A549 (cell line): ENCODE results near the gene IGSF11. TPM values are rescaled to one million over a fixed set of nuclear protein-coding genes. Genes with fewer than 3 reads are reported as not detected.

Experiments used
- ATAC-seq, 2 experiments: fragments of 200-7000 bp in 1 of 2; fragments of >200 bp in 1 of 2; cut with Nextera tagmentation in 1 of 2; cut with Tn5 transposase in 1 of 2; 3 replicates each; pipeline versions ENCODE4 v1.8.0 to v1.9.1; 2018 to 2020; ENCODE audit warnings: mild to moderate bottlenecking in 1 of 2, moderate library complexity in 1 of 2
- CTCF ChIA-PET: fragments of 300-600 bp; sonication (Branson Sonifier 250); formaldehyde crosslinking; extraction: SDS; loops from one replicate; lab custom pipeline; 2021; ENCODE audit warnings: antibody characterized with exemption, inconsistent platforms; lab: Yijun Ruan, JAX
- POLR2A ChIA-PET: fragments of 350-600 bp; formaldehyde crosslinking; extraction: SDS; loops from one replicate; lab custom pipeline; 2021; ENCODE audit warnings: antibody characterized with exemption, inconsistent platforms; lab: Yijun Ruan, JAX
- DNase-seq, 2 experiments: peaks; one replicate each; pipeline versions ENCODE4 v3.0.0 to v3.0.0-alpha.2; 2011 to 2016; ENCODE audit warnings: low read depth in 1 of 2, low spot score in 1 of 2
- FAIRE-seq: peaks from 2 replicates; lab custom pipeline; 2011; peaks lifted over from hg19 to GRCh38; lab: Jason Lieb, UNC
- H3K27ac ChIP-seq, 2 experiments: fragments of >200 bp; sonication (Bioruptor Twin); formaldehyde crosslinking; 3 replicates each; pipeline ENCODE4 v1.5.1; 2016 to 2017
- H3K4me1 ChIP-seq: fragments of >200 bp; sonication (Bioruptor Twin); formaldehyde crosslinking; 3 replicates; pipeline ENCODE4 v1.6.1; 2016
- H3K4me2 ChIP-seq: fragments of >200 bp; sonication (Bioruptor Twin); formaldehyde crosslinking; 3 replicates; pipeline ENCODE4 v1.6.1; 2016
- H3K4me3 ChIP-seq: fragments of >200 bp; sonication (Bioruptor Twin); formaldehyde crosslinking; 3 replicates; pipeline ENCODE4 v1.5.1; 2016
- H3K9me3 ChIP-seq: fragments of >200 bp; sonication (Bioruptor Twin); formaldehyde crosslinking; 3 replicates; pipeline ENCODE4 v1.6.1; 2016
- CBX2 ChIP-seq: fragments of 200-600 bp; sonication (generic); IDR thresholded peaks from 2 replicates; pipeline ENCODE4 v1.6.1; 2016; ENCODE audit warnings: low read depth, mild to moderate bottlenecking, borderline replicate concordance
- CBX8 ChIP-seq: fragments of 200-600 bp; sonication (generic); IDR thresholded peaks from 2 replicates; pipeline ENCODE4 v1.6.1; 2016
- CEBPB ChIP-seq, 2 experiments: fragments of >200 bp in 1 of 2; sonication (Bioruptor Twin) in 1 of 2; formaldehyde crosslinking in 1 of 2; IDR thresholded peaks; 2 replicates each; pipeline ENCODE4 v1.6.1; 2012 to 2016
- CTCF ChIP-seq: fragments of >200 bp; sonication (Bioruptor Twin); formaldehyde crosslinking; IDR thresholded peaks from 3 replicates; pipeline ENCODE4 v1.5.1; 2016
- EHF ChIP-seq: fragments of 250-450 bp; sonication (Bioruptor Pico); IDR thresholded peaks from 2 replicates; pipeline ENCODE4 v1.5.0; 2020; ENCODE audit warnings: mild to moderate bottlenecking
- EHMT2 ChIP-seq: fragments of 200-600 bp; sonication (generic); IDR thresholded peaks from 2 replicates; pipeline ENCODE4 v1.6.1; 2016; ENCODE audit warnings: antibody characterized with exemption, low read depth, mild to moderate bottlenecking, moderate library complexity
- ELK1 ChIP-seq: fragments of 150-350 bp; IDR thresholded peaks from 2 replicates; pipeline ENCODE4 v1.6.1; 2014; ENCODE audit warnings: low read depth, mild to moderate bottlenecking, low read length
- EP300 ChIP-seq, 2 experiments: fragments of >200 bp; sonication (Bioruptor Twin); formaldehyde crosslinking; IDR thresholded peaks; 2 replicates in 1 of 2; 3 replicates in 1 of 2; pipeline ENCODE4 v1.6.1; 2016 to 2017
- ESRRA ChIP-seq: fragments of 150-350 bp; IDR thresholded peaks from 2 replicates; pipeline ENCODE4 v1.6.1; 2014; ENCODE audit warnings: mild to moderate bottlenecking, low read length, borderline replicate concordance
- FOSB ChIP-seq: fragments of 250-450 bp; sonication (Bioruptor Pico); IDR thresholded peaks from 2 replicates; pipeline ENCODE4 v1.5.0; 2020; ENCODE audit warnings: mild to moderate bottlenecking, moderate library complexity
- FOSL2 ChIP-seq, 2 experiments: fragments of 450-650 bp in 1 of 2; fragments of >200 bp in 1 of 2; sonication (Bioruptor Twin) in 1 of 2; formaldehyde crosslinking; IDR thresholded peaks; 2 replicates each; pipeline versions ENCODE4 v1.5.0 to v1.6.1; 2016 to 2020; ENCODE audit warnings: mild to moderate bottlenecking in 1 of 2, moderate library complexity in 1 of 2
- FOXS1 ChIP-seq: fragments of 250-450 bp; sonication (Bioruptor Pico); IDR thresholded peaks from 2 replicates; pipeline ENCODE4 v1.5.0; 2020; ENCODE audit warnings: mild to moderate bottlenecking, moderate library complexity
- HDAC2 ChIP-seq: fragments of 200-600 bp; sonication (generic); IDR thresholded peaks from 2 replicates; pipeline ENCODE4 v1.6.1; 2016
- HES2 ChIP-seq: fragments of >200 bp; sonication (Bioruptor Twin); formaldehyde crosslinking; IDR thresholded peaks from 2 replicates; pipeline ENCODE4 v1.6.1; 2016
- HEYL ChIP-seq: fragments of 250-450 bp; sonication (Bioruptor Pico); IDR thresholded peaks from 2 replicates; pipeline ENCODE4 v1.8.0; 2021; ENCODE audit warnings: mild to moderate bottlenecking, moderate library complexity
- HOXB13 ChIP-seq: fragments of 250-450 bp; sonication (Bioruptor Pico); IDR thresholded peaks from 2 replicates; pipeline ENCODE4 v1.5.0; 2020; ENCODE audit warnings: low read depth, mild to moderate bottlenecking, moderate library complexity
- JUN ChIP-seq, 2 experiments: fragments of >200 bp; sonication (Bioruptor Twin); formaldehyde crosslinking; IDR thresholded peaks; 2 replicates in 1 of 2; 3 replicates in 1 of 2; pipeline ENCODE4 v1.6.1; 2016 to 2017
- KDM5A ChIP-seq: fragments of 200-600 bp; sonication (generic); IDR thresholded peaks from 2 replicates; pipeline ENCODE4 v1.6.1; 2016; ENCODE audit warnings: antibody characterized with exemption, mild to moderate bottlenecking
- MAZ ChIP-seq: fragments of 150-350 bp; IDR thresholded peaks from 2 replicates; pipeline ENCODE4 v1.6.1; 2014; ENCODE audit warnings: antibody characterized with exemption, low read depth, low read length, borderline replicate concordance
- MYC ChIP-seq: IDR thresholded peaks from 2 replicates; pipeline ENCODE4 v1.6.1; 2012; ENCODE audit warnings: mild to moderate bottlenecking, inconsistent platforms, low read length, improper control_type of control experiment, borderline replicate concordance
- PHF8 ChIP-seq: fragments of 200-600 bp; sonication (generic); IDR thresholded peaks from 2 replicates; pipeline ENCODE4 v1.6.1; 2016; ENCODE audit warnings: low read depth, mild to moderate bottlenecking, antibody characterized with exemption, moderate library complexity, borderline replicate concordance
- POLR2AphosphoS2 ChIP-seq: conservative IDR thresholded peaks from 2 replicates; pipeline ENCODE4 v1.6.1; 2012; ENCODE audit warnings: low read length, improper control_type of control experiment, inconsistent platforms
- RCOR1 ChIP-seq: fragments of 150-350 bp; IDR thresholded peaks from 2 replicates; pipeline ENCODE4 v1.6.1; 2014; ENCODE audit warnings: antibody characterized with exemption, low read length, low read depth
- RFX5 ChIP-seq: fragments of 450-650 bp; IDR thresholded peaks from 2 replicates; pipeline ENCODE4 v1.7.1; 2014; ENCODE audit warnings: antibody characterized with exemption, mild to moderate bottlenecking, moderate library complexity
- RNF2 ChIP-seq: fragments of 200-600 bp; sonication (generic); IDR thresholded peaks from 2 replicates; pipeline ENCODE4 v1.6.1; 2016; ENCODE audit warnings: low read depth, mild to moderate bottlenecking, antibody characterized with exemption, moderate library complexity, borderline replicate concordance
- SMC3 ChIP-seq: fragments of >200 bp; sonication (Bioruptor Twin); formaldehyde crosslinking; IDR thresholded peaks from 3 replicates; pipeline ENCODE4 v1.6.1; 2018; ENCODE audit warnings: inconsistent platforms
- TFCP2L1 ChIP-seq: fragments of 250-450 bp; sonication (Bioruptor Pico); IDR thresholded peaks from 2 replicates; pipeline ENCODE4 v1.5.0; 2021; ENCODE audit warnings: mild to moderate bottlenecking
- TP53 ChIP-seq: fragments of 250-450 bp; sonication (Bioruptor Pico); IDR thresholded peaks from 2 replicates; pipeline ENCODE4 v1.5.0; 2021; ENCODE audit warnings: mild to moderate bottlenecking, moderate library complexity
- ZFP36 ChIP-seq: fragments of 450-650 bp; IDR thresholded peaks from 2 replicates; pipeline ENCODE4 v1.6.1; 2014; ENCODE audit warnings: borderline replicate concordance; ENCODE audit not compliant: partially characterized antibody
- ZSCAN20 ChIP-seq: fragments of 250-450 bp; sonication (Bioruptor Pico); IDR thresholded peaks from 2 replicates; pipeline ENCODE4 v1.8.0; 2022; ENCODE audit warnings: mild to moderate bottlenecking, moderate library complexity
- WGBS: methylation state at CpG from one replicate; pipeline ENCODE4 v1.1.6; 2017; ENCODE audit errors: missing lambda C conversion rate; 5-methylcytosine and 5-hydroxymethylcytosine counted together
- polyA plus RNA-seq, 4 experiments: library from polyadenylated mRNA; depleted of rRNA in 3 of 4; stranded (reverse); fragments of >200 nt; fragmentation: RNase III in 1 of 4; extraction: RNeasy Plus Mini Kit Qiagen cat#74134 plus additional on column Dnase treatment in 1 of 4; gene quantifications; 2 replicates in 3 of 4; 3 replicates in 1 of 4; pipeline ENCODE4 v1.2.3, GENCODE V29; 2011 to 2017
- TF ChIP-seq, protein P1 (sequence below): IDR thresholded peaks from 2 replicates; pipeline ENCODE4 v1.6.1; 2012

The IGSF11 gene
- polyA plus RNA-seq, 2 of the 4 experiments (the other 2 are of a cell fraction): 5.2 to 21.7 TPM

- ChIA-PET POLR2A (no interaction called here), CTCF (interaction anchor here (1.5 kb wide), 1 partner anchor 129 kb away, joined by 5 read pairs; no protein-coding TSS in a partner anchor)
- no peak overlapping the region for H3K4me3 ChIP-seq
- H3K9me3 ChIP-seq: no peaks in the 10 kb centered on the region
- peaks cover 10% of the 10 kb centered on the region for H3K4me1 ChIP-seq
- no peak overlapping the region for H3K4me2 ChIP-seq
- ATAC-seq (no peak), DNase-seq (no peak), FAIRE-seq (no peak)
- TF ChIP-seq FOSL2 (IDR thresholded peaks at IDR 0.05): no peak
- TF ChIP-seq FOSL2 (CRISPR knock-in tag; IDR thresholded peaks at IDR 0.05): no peak
- TF ChIP-seq POLR2AphosphoS2: no peak
- no peak for TF ChIP-seq PHF8
- TF ChIP-seq FOSB (CRISPR knock-in tag): no peak
- no peak for TF ChIP-seq CBX2
- TF ChIP-seq EHMT2: no peak
- TF ChIP-seq RCOR1: no peak
- TF ChIP-seq ZFP36: no peak
- no peak for TF ChIP-seq HEYL (CRISPR knock-in tag)
- TF ChIP-seq HDAC2: no peak
- no peak overlapping the region for H3K27ac ChIP-seq
- WGBS: 68% methylated on average over 3 of the region's 3 CpGs
Observed at GRCh38 chr3:119013951-119014350, 20.7 kb downstream of the IGSF11 start.

- Histone ChIP-seq H3K4me2 (no peak overlapping the region), H3K27ac (no peak overlapping the region), H3K4me3 (no peak overlapping the region), H3K4me1 (no peaks in the 10 kb centered on the region), H3K9me3 (no peaks in the 10 kb centered on the region)
- DNase-seq: no peak
- ATAC-seq: no peak
- WGBS: 90% methylated on average over 1 of the region's 1 CpG
- ChIA-PET POLR2A (no interaction called here), CTCF (no interaction called here)
- TF ChIP-seq RNF2 (no peak), TP53 (CRISPR knock-in tag) (no peak), ELK1 (no peak), MYC (no peak), CEBPB (IDR thresholded peaks at IDR 0.05) (no peak), MAZ (no peak)
- FAIRE-seq: no peak
Observed at GRCh38 chr3:119011528-119011927, 23.1 kb downstream of the IGSF11 start.

GRCh38 chr3:118997190-118997589, 37.5 kb downstream of the IGSF11 start:
- DNase-seq (no peak), FAIRE-seq (no peak), ATAC-seq (no peak)
- POLR2A ChIA-PET: no interaction called here
- Histone ChIP-seq H3K4me1 (no peaks in the 10 kb centered on the region), H3K27ac (no peak overlapping the region), H3K4me2 (no peak overlapping the region), H3K9me3 (no peaks in the 10 kb centered on the region), H3K4me3 (no peak overlapping the region)
- CTCF ChIA-PET: interaction anchor here (1.8 kb wide), 1 partner anchor 37 kb away, joined by 5 read pairs; the partner anchor contains the start of gene IGSF11
- TF ChIP-seq EP300 (IDR thresholded peaks at IDR 0.05): no peak
- no peak for TF ChIP-seq ZSCAN20 (CRISPR knock-in tag)
- TF ChIP-seq RFX5: no peak
- TF ChIP-seq CBX2: no peak
- no peak for TF ChIP-seq RNF2
- 56% methylated on average over 2 of the region's 2 CpGs for WGBS

GRCh38 chr3:118991775-118992174, 42.9 kb downstream of the IGSF11 start:
- ChIA-PET CTCF (no interaction called here), POLR2A (no interaction called here)
- Histone ChIP-seq H3K9me3 (no peaks in the 10 kb centered on the region), H3K4me1 (peaks cover 9% of the 10 kb centered on the region), H3K4me3 (no peak overlapping the region), H3K4me2 (no peak overlapping the region), H3K27ac (no peak overlapping the region)
- 82% methylated on average over 3 of the region's 3 CpGs for WGBS
- DNase-seq (no peak), FAIRE-seq (no peak), ATAC-seq (no peak)
- TF ChIP-seq FOXS1 (CRISPR knock-in tag) (no peak), KDM5A (no peak), CBX8 (no peak), CTCF (no peak), JUN (IDR thresholded peaks at IDR 0.05) (no peak), FOSB (CRISPR knock-in tag) (no peak), HES2 (no peak), SMC3 (no peak), ZFP36 (no peak), ESRRA (no peak), POLR2AphosphoS2 (no peak), TFCP2L1 (CRISPR knock-in tag) (no peak), EHF (CRISPR knock-in tag) (no peak), HDAC2 (no peak), CEBPB (IDR thresholded peaks at IDR 0.05) (no peak), HOXB13 (no peak), ZSCAN20 (CRISPR knock-in tag) (no peak)
- TF ChIP-seq, protein P1, sequence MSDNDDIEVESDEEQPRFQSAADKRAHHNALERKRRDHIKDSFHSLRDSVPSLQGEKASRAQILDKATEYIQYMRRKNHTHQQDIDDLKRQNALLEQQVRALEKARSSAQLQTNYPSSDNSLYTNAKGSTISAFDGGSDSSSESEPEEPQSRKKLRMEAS: no peak
